T-helper 1 cell treated with Interleukin-12 subunit alpha and Interleukin-12 subunit beta and Interleukin-4 antibody, amounts not matched to agents 30 μg/mL and 1 μg/mL, for 36 hours (primary cell): ENCODE results near the gene SYTL3.
"Not testable (repeated sequence)": the region's sequence is repeated elsewhere in the genome, so short reads cannot be mapped to it uniquely, and the experiment has no call there.

Experiments
- H3K27ac Mint-ChIP-seq: one replicate; pipeline ENCODE4 v1.8.0; 2021; ENCODE audit warnings: mild to moderate bottlenecking, mixed read lengths
- H3K27me3 Mint-ChIP-seq: one replicate; pipeline ENCODE4 v1.8.0; 2021; ENCODE audit warnings: low read depth, mixed read lengths
- H3K36me3 Mint-ChIP-seq: one replicate; pipeline ENCODE4 v1.8.0; 2021; ENCODE audit warnings: low read depth, mixed read lengths
- H3K4me1 Mint-ChIP-seq: one replicate; pipeline ENCODE4 v1.8.0; 2021; ENCODE audit warnings: low read depth, mixed read lengths
- H3K4me3 Mint-ChIP-seq: one replicate; pipeline ENCODE4 v1.8.0; 2021; ENCODE audit warnings: mild to moderate bottlenecking, moderate library complexity, mixed read lengths
- H3K9me3 Mint-ChIP-seq: one replicate; pipeline ENCODE4 v1.8.0; 2021; ENCODE audit warnings: mixed read lengths

Gene SYTL3

DNA sequence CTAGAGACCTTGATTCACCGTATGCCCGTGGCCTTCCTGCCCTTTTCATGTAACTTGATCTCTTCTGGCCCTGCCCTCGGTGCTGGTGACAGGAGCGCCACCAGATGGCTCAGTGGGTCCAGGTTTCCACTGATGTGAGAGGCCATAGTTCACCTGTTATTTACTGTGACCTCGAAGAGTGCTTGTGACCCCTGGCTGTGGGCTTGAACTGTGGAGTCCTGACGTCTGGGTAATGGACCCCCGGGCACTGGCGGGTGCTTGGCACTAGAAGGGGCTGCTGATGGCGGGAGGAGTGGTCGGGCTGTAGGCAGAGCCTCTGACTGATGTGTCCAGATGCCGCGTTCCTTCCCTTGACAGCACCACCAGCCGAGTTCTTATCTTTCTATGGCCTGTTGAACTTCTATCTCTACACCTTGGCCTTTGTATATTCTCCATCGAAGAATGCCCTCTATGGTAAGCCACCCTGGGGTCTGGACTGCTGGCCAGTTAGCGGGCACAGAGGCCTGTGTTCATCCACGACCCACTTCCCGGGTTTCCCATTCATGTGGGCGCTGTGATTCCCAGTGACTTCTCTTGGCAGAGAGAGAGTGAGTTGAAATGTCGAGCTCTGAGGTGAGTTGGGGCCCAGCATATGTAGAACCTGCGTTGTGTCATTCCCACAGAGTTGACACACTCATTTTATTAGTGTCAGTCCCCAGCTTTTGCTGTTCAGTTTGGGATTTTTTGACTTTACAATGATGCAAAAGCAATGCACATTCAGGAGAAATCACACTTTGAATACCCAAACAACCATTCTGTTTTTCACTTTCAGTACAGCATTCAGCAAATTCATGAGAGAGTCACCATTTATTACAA, 20.3 kb upstream of the SYTL3 start:
- Mint-ChIP-seq H3K4me1 (peaks cover 34% of the 10 kb centered on the region), H3K27ac (peak overlapping the region; percentile 31), H3K27me3 (no peaks in the 10 kb centered on the region), H3K4me3 (no peak overlapping the region), H3K36me3 (peaks cover 46% of the 10 kb centered on the region), H3K9me3 (no peaks in the 10 kb centered on the region)

DNA sequence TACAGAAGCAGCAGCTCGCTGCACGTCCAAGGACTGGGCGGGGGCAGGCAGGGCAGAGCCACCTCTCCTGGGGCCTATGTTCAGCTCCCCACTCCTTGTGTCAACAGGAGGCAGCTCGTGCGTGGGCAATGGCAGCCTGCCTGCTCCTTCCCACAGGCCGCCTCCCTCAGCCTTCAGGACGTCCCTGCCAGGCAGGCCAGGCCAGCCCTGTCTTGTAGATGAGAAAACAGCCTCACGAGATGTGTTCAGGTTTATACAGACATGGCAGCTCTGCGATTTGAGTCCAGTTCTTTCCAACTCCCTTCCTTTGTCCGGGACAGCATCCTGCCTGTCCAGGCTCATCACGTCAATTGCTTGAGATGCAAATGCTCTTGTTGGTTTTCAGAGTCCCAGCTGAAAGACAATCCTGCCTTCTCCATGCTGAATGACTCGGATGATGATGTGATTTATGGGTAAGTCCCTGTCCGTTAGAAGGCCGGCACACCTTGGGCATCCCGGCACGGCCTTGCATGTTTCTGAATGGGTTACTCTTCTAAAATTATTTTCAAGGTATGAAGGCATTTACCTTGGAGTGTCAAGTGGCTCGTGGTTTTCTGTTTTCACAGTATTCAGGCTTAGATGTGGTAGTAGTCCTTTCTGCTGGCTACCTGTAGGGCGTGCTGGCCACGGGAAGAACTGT, 18.8 kb upstream of the SYTL3 start:
- H3K9me3 Mint-ChIP-seq, result no peaks in the 10 kb centered on the region
- H3K36me3 Mint-ChIP-seq, result peaks cover 50% of the 10 kb centered on the region
- H3K4me3 Mint-ChIP-seq, result no peak overlapping the region
- H3K4me1 Mint-ChIP-seq, result peaks cover 40% of the 10 kb centered on the region
- H3K27me3 Mint-ChIP-seq, result no peaks in the 10 kb centered on the region
- H3K27ac Mint-ChIP-seq, result peak overlapping the region; percentile 60

DNA sequence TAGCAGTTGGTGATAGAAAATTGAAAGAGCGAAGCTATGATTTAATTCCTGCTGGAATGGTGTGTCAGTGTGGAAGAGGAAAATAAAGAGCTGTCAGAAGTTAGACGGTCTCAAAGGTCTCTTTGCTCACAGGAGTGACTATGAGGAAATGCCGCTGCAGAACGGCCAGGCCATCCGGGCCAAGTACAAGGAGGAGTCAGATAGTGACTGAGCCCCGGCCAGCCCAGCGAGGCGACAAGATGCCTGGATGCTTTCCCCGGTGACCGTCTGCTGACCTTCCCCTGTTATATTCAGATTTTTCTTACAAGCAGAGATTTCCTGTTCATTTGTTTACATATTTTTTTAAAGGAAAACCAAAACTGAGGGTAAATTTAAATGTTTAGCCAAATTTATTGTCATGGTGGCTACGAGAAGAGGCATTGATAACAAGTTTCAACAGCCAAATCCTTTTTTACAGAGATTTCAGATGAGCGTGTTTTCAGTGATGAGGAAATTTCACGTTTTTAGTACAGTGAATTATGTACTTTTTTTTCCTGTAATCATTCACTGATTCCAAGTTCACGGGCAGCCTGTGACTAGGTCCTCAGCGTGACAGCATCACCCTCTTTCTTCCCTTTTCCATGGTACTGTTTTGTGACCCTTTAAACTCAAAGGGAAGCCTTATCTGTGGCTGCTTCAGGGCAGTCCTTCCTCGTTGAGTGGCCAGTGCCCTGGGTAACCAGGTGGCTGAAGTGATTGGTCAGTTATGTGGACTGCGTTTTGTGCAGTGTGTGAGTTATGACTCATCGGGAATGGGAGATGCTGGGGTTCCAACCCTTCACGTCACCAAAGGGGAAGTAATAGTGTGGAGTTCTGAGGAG, 17.9 kb upstream of the SYTL3 start:
- Mint-ChIP-seq H3K9me3 (no peaks in the 10 kb centered on the region), H3K36me3 (peaks cover 53% of the 10 kb centered on the region), H3K4me1 (peaks cover 43% of the 10 kb centered on the region), H3K27ac (peak overlapping the region; percentile 60), H3K27me3 (no peaks in the 10 kb centered on the region), H3K4me3 (no peak overlapping the region)

DNA sequence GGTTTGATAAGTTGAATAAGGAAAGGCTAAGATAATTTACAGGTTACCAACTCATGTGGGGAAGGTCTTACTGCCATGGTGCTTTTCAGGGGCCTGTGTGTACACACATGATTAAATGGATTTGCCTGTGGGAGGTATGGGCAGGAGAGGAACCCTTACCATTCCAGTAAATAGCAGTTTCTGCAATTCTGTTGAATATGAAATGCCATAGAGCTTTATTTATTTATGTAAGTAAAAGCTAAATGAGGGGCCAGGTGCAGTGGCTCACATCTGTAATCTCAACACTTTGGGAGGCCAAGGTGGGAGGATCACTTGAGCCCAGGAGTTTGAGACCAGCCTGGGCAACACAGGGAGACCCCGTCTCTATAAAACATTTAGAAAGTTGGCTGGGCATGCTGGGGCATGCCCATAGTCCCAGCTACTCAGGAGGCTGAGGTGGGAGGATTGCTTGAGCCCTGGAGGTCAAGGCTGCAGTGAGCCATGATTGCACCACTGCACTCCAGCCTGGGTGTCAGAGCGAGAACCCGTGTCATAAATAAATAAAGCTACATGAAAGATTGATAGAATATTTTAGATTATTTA, 17.2 kb upstream of the SYTL3 start:
- Mint-ChIP-seq H3K36me3 (peaks cover 56% of the 10 kb centered on the region), H3K4me1 (peaks cover 45% of the 10 kb centered on the region), H3K27ac (peak overlapping the region; percentile 9)
- H3K4me3 Mint-ChIP-seq, H3K27me3 Mint-ChIP-seq, H3K9me3 Mint-ChIP-seq: not testable (repeated sequence)

DNA sequence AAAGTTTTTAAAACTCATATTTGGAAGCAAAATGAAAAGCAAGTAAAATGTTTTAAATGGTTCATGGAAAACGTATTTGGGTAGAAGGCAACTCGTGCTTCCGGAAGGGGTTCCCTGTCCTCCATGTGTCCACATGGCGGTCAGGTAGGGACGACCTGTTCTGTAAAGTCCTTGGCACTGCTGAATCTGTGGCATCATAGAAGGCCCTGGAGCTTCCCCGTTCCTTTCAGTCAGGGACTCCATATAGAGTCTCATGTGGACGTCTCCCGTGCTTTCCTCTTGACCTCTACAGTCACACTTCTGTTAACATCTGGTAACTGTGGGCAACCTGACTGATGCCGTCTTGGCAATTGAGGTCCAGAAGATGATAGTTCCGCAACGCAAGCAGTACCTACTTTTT, 16.7 kb upstream of the SYTL3 start:
- Mint-ChIP-seq H3K4me1 (peaks cover 45% of the 10 kb centered on the region), H3K27me3 (no peaks in the 10 kb centered on the region), H3K27ac (no peak overlapping the region), H3K9me3 (no peaks in the 10 kb centered on the region), H3K36me3 (peaks cover 54% of the 10 kb centered on the region), H3K4me3 (no peak overlapping the region)

DNA sequence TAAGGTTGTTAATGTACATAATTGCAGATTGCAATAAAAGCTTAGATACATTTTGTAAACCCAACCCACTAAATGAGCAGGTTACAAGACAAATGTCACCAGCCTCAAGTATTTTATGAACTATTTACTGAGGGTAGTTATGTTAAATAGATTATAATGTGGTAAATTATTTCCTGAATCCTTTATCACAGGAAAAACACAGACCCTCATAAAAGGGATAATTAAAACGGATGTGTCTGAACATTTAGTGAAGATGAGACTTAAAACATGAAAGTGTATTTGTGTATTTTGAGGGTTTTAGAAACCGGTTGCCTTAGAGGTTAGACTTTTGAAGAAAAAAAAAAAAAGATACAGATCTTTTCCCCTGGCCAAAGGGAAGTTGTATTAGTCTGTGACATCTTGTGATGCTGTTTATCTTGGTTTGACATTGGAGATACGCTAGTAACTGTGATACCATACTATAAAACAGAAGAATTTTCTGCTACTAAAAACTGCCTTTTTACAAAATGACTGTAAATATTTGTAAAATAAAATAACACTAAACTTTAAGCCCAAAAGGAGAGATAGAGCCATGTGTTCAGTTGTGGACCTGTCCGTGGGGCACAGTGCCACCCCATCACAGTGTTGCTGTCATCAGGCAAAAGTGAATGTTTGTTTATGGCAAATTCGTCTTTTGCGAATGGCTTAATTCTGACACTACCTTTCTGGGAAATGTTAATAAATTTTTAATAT, 15.0 kb upstream of the SYTL3 start:
- Mint-ChIP-seq H3K36me3 (peaks cover 57% of the 10 kb centered on the region), H3K4me3 (no peak overlapping the region), H3K4me1 (peaks cover 53% of the 10 kb centered on the region), H3K27me3 (no peaks in the 10 kb centered on the region), H3K27ac (no peak overlapping the region), H3K9me3 (no peaks in the 10 kb centered on the region)

DNA sequence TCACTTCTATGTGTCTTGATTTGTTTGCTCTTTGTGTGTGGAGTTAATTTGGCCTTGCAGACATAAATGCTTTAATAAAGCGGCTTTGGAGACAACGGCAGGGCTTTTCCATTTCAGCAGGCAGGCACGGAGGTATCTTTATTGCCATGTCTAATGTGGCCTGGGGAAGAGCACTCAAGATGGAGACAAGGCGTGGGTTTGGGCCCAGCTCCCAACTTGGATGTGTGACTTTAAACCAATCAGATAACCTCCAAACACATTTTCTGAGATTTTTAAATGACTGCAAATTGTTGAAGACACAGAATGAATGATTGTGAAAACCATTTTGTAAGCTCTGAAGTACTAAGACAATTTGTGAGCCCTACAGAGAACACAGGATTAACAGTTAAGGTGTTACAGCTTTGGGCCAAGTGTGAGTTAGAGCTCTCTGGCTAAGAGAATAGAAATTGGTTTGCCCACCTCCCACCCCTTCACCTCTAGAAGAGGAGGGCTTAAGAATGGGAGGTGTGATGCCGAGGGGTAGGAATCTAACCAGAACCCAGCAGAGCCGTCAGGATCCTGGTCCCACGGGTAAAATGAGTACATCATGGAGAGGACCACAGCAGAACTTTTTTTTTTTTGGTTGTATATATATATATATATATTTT, 14.3 kb upstream of the SYTL3 start:
- no peak overlapping the region for H3K27ac Mint-ChIP-seq
- H3K27me3 Mint-ChIP-seq, result no peaks in the 10 kb centered on the region
- no peak overlapping the region for H3K4me3 Mint-ChIP-seq
- peaks cover 59% of the 10 kb centered on the region for H3K36me3 Mint-ChIP-seq
- peaks cover 57% of the 10 kb centered on the region for H3K4me1 Mint-ChIP-seq
- no peaks in the 10 kb centered on the region for H3K9me3 Mint-ChIP-seq

DNA sequence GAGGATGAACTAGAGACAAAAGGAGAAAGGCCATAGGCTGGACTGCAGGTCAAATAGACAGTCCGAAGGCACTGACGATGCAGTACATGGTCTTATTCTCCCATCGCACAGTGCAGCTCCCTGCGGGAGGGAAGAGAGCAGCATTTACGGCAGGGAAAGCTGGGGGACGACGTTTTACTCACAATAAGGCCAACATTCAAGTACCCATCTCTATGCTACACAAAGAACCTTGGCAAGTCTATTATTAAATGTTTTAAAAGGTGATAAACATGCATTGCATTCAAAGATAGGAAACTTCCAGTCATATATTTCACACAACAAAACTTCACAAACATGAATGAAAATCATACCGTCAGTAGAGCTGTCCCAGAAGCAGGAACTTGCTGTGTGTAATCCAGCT, 13.1 kb upstream of the SYTL3 start:
- H3K4me3 Mint-ChIP-seq, result no peak overlapping the region
- peaks cover 56% of the 10 kb centered on the region for H3K4me1 Mint-ChIP-seq
- no peaks in the 10 kb centered on the region for H3K9me3 Mint-ChIP-seq
- peaks cover 60% of the 10 kb centered on the region for H3K36me3 Mint-ChIP-seq
- H3K27me3 Mint-ChIP-seq, result no peaks in the 10 kb centered on the region
- H3K27ac Mint-ChIP-seq, result no peak overlapping the region

DNA sequence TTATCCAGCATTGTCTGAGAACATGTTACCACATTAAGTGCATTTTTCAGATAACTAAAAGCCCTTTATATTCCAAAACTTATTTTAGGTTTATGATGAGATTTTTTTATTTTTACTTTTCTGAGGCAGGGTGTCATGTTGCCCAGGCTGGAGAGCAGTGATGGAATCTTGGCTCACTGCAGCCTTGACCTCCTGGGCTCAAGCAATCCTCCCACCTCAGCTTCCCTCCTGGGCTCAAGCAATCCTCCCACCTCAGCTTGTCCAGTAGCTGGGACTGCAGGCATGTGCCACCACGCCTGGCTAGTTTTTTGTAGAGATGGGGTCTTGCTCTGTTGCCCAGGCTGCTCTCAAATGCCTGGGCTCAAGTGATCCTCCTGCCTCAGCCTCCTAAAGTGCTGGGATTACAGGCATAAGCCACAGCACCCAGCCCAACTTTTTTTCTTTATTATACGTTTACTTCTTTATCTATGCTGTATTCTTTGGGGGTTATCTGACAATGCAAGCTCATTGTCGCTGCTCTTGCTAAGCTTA, 11.5 kb upstream of the SYTL3 start:
- H3K4me3 Mint-ChIP-seq, result no peak overlapping the region
- H3K9me3 Mint-ChIP-seq, result no peaks in the 10 kb centered on the region
- H3K4me1 Mint-ChIP-seq, result peaks cover 64% of the 10 kb centered on the region
- peak overlapping the region; percentile 7 for H3K27ac Mint-ChIP-seq
- peaks cover 63% of the 10 kb centered on the region for H3K36me3 Mint-ChIP-seq
- H3K27me3 Mint-ChIP-seq, result no peaks in the 10 kb centered on the region

DNA sequence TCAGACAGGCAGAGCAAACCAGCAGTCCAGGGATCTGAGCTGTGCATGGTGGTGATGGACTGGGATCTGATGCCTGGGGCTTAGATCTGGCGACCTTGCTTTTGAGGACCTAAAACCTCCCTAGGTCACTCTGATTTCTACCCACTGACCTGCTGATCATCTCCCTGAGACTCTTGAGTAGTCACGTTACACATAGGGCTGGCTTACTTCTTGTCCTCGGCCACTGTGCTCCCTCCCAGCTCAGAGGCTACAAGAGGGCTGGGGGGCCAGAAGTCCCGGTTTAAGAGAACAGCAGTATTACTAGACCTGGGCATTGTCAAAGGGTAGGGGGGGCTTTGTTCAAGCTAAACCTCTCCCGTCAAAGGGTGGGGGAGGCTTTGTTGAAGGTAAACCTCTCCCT, 10.8 kb upstream of the SYTL3 start:
- no peak overlapping the region for H3K4me3 Mint-ChIP-seq
- H3K9me3 Mint-ChIP-seq, result no peaks in the 10 kb centered on the region
- peaks cover 64% of the 10 kb centered on the region for H3K36me3 Mint-ChIP-seq
- no peaks in the 10 kb centered on the region for H3K27me3 Mint-ChIP-seq
- H3K4me1 Mint-ChIP-seq, result peaks cover 64% of the 10 kb centered on the region
- peak overlapping the region; percentile 7 for H3K27ac Mint-ChIP-seq

DNA sequence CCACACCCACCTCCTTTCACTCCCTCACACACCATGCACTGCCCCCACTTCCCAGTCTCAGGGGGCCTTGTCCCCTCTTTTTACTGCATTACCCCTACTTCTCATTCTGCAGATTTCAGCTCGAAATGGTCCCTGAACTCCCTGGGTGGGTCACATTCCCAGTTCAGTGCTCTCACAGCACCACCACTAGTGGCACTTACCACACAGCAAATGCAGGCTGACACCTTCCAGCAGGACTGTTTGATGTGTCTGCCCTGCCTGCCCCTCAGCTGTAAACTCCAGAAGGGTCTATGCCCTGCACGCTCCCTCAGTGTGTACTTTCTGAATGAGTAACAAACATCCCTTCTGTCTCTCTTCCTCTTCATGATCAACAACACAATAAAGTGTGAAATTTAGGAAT, 9.3 kb upstream of the SYTL3 start:
- Mint-ChIP-seq H3K27me3 (no peaks in the 10 kb centered on the region), H3K27ac (peak overlapping the region; percentile 46), H3K36me3 (peaks cover 53% of the 10 kb centered on the region), H3K9me3 (no peaks in the 10 kb centered on the region), H3K4me3 (peak overlapping the region; percentile 72), H3K4me1 (peaks cover 59% of the 10 kb centered on the region)

DNA sequence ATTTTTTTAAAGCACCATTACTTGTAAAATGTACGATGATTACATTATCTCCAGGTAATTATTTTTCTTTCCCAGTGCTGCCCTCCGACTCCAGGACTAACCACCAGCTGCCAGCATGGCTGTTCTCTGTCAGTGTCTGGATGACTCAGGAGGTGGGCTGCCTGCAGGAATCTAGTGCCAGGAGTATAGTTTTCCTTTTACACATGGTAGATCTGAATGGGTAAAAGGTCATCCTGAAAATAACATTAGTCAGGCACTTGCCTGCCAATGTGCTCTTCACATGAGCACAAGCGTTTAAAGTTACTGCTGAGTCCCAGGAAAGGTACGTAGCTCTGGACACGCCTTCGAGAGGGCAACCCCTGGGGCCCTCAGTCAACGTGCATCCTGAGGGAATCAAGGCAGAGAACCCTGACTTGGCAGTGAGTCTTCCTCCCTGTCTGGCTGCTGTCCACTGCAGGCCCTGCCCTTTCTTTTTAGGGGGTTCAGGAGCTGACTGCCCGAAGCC, 7.7 kb upstream of the SYTL3 start:
- Mint-ChIP-seq H3K27me3 (no peaks in the 10 kb centered on the region), H3K4me3 (peak overlapping the region; percentile 98), H3K36me3 (peaks cover 40% of the 10 kb centered on the region), H3K9me3 (no peaks in the 10 kb centered on the region), H3K4me1 (peaks cover 64% of the 10 kb centered on the region), H3K27ac (peak overlapping the region; percentile 99)

DNA sequence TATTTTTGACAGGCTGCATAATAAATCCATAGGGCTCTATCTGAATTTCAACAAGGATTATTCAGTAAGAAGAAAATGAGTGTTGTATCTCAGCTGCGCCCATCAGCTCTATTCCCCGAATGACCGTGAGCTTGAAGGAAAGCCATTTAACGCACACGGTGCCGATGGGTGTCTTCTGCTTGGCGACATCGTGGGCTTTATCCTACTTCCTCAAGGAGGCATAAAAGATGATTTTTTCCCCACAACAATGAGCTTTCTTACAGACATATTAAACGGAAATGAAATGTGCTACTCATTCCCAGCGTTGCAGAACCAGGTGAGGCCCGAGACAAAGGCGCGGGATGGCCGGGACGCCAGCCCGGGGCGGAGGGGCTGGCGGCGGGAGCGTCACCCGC, 6.0 kb upstream of the SYTL3 start:
- peak overlapping the region; percentile 98 for H3K4me3 Mint-ChIP-seq
- H3K4me1 Mint-ChIP-seq, result peaks cover 67% of the 10 kb centered on the region
- H3K27ac Mint-ChIP-seq, result peak overlapping the region; percentile 99
- H3K27me3 Mint-ChIP-seq, result no peaks in the 10 kb centered on the region
- no peaks in the 10 kb centered on the region for H3K9me3 Mint-ChIP-seq
- peaks cover 32% of the 10 kb centered on the region for H3K36me3 Mint-ChIP-seq
